Measurements from ENCODE around the gene EME1. TPM values are rescaled to one million over a fixed set of nuclear protein-coding genes. Genes with fewer than 3 reads are reported as not detected.

Gene EME1
- polyA plus RNA-seq, 1 donor, result 3.5 TPM

DNA sequence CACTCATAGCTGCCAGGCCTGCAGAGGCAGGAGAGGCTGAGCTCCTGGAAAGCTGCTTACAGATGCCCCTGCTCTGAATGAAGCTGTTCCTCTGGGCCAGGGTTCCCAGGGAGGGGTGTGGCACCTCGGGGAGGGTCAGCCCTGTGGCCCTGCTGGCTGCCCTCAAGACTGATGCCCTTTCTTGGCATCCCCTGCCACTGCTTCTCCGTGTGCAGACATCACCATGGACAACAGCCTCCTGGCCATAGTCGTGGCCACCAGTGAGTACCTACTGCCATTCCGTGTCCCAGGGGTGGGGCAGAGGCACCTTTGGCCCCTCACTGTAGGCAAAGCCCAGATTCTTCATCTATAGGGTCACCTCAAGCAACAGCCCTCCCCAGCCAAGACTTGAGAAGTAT, 9.0 kb upstream of the EME1 start:
- H3K27ac ChIP-seq (ENCODE audit: low read length), result no peak overlapping the region
- H3K27me3 ChIP-seq (ENCODE audit: control insufficient read depth, insufficient read depth, low read length), result no peaks in the 10 kb centered on the region
- H3K4me3 ChIP-seq (ENCODE audit: low read length), result no peak overlapping the region
- H3K36me3 ChIP-seq (ENCODE audit: control insufficient read depth, insufficient read depth, low read length), result peaks cover 53% of the 10 kb centered on the region
- peaks cover 4% of the 10 kb centered on the region for H3K4me1 ChIP-seq (ENCODE audit: control insufficient read depth, insufficient read depth, low read length)
- no CpG with 5 or more reads among the region's 4 CpGs for WGBS (ENCODE audit: insufficient coverage, low lambda C conversion rate)
- no peaks in the 10 kb centered on the region for H3K9me3 ChIP-seq (ENCODE audit: control insufficient read depth, low read depth, low read length)
- no peak for DNase-seq

- H3K27ac ChIP-seq (ENCODE audit: low read length), result no peak overlapping the region
- H3K4me1 ChIP-seq (ENCODE audit: control insufficient read depth, insufficient read depth, low read length), result peaks cover 4% of the 10 kb centered on the region
- no peaks in the 10 kb centered on the region for H3K9me3 ChIP-seq (ENCODE audit: control insufficient read depth, low read depth, low read length)
- no peaks in the 10 kb centered on the region for H3K27me3 ChIP-seq (ENCODE audit: control insufficient read depth, insufficient read depth, low read length)
- WGBS (ENCODE audit: insufficient coverage, low lambda C conversion rate), result no CpG with 5 or more reads among the region's 9 CpGs
- H3K36me3 ChIP-seq (ENCODE audit: control insufficient read depth, insufficient read depth, low read length), result peaks cover 52% of the 10 kb centered on the region
- no peak overlapping the region for H3K4me3 ChIP-seq (ENCODE audit: low read length)
- no peak for DNase-seq
These were observed 8.3 kb upstream of the EME1 start for GRCh38 chr17:50364715-50365114.

GRCh38 chr17:50365165-50365564, 7.9 kb upstream of the EME1 start:
- DNase-seq, result no peak
- H3K36me3 ChIP-seq (ENCODE audit: control insufficient read depth, insufficient read depth, low read length), result peaks cover 52% of the 10 kb centered on the region
- H3K4me3 ChIP-seq (ENCODE audit: low read length), result no peak overlapping the region
- peaks cover 4% of the 10 kb centered on the region for H3K4me1 ChIP-seq (ENCODE audit: control insufficient read depth, insufficient read depth, low read length)
- H3K27me3 ChIP-seq (ENCODE audit: control insufficient read depth, insufficient read depth, low read length), result no peaks in the 10 kb centered on the region
- no peak overlapping the region for H3K27ac ChIP-seq (ENCODE audit: low read length)
- WGBS (ENCODE audit: insufficient coverage, low lambda C conversion rate), result no CpG with 5 or more reads among the region's 2 CpGs
- no peaks in the 10 kb centered on the region for H3K9me3 ChIP-seq (ENCODE audit: control insufficient read depth, low read depth, low read length)

- 100% methylated on average over 1 of the region's 14 CpGs for WGBS (ENCODE audit: insufficient coverage, low lambda C conversion rate)
- no peak overlapping the region for H3K27ac ChIP-seq (ENCODE audit: low read length)
- DNase-seq, result no peak
- H3K27me3 ChIP-seq (ENCODE audit: control insufficient read depth, insufficient read depth, low read length), result no peaks in the 10 kb centered on the region
- H3K4me1 ChIP-seq (ENCODE audit: control insufficient read depth, insufficient read depth, low read length), result peaks cover 4% of the 10 kb centered on the region
- no peaks in the 10 kb centered on the region for H3K9me3 ChIP-seq (ENCODE audit: control insufficient read depth, low read depth, low read length)
- peaks cover 50% of the 10 kb centered on the region for H3K36me3 ChIP-seq (ENCODE audit: control insufficient read depth, insufficient read depth, low read length)
- H3K4me3 ChIP-seq (ENCODE audit: low read length), result no peak overlapping the region
These were observed 7.2 kb upstream of the EME1 start for GRCh38 chr17:50365649-50366393.

DNA sequence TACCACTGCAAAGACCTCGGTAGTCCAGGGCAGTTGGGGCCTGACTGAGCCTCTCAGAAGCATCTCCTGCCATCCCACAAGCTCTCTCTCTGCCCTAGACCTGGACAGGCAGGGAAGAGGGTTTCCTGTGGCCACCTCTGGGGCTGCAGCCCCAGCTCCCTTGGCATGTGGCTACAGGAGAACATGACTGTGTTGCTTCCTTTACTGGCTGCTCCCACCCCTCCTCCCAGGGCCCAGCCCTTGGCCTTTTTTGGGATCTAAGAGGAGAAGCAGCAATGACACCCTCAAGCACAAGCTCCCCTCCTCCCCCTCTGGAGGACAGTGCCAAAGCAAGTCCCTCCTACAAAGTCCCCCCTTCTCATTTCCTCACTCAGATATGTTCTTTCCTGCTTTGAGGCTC, 5.6 kb upstream of the EME1 start:
- no peak overlapping the region for H3K4me3 ChIP-seq (ENCODE audit: low read length)
- no peaks in the 10 kb centered on the region for H3K27me3 ChIP-seq (ENCODE audit: control insufficient read depth, insufficient read depth, low read length)
- no peak overlapping the region for H3K27ac ChIP-seq (ENCODE audit: low read length)
- H3K4me1 ChIP-seq (ENCODE audit: control insufficient read depth, insufficient read depth, low read length), result peaks cover 10% of the 10 kb centered on the region
- H3K9me3 ChIP-seq (ENCODE audit: control insufficient read depth, low read depth, low read length), result no peaks in the 10 kb centered on the region
- no peak for DNase-seq
- no CpG with 5 or more reads among the region's 1 CpG for whole genome bisulfite sequencing (ENCODE audit: insufficient coverage, low lambda C conversion rate)
- peaks cover 51% of the 10 kb centered on the region for H3K36me3 ChIP-seq (ENCODE audit: control insufficient read depth, insufficient read depth, low read length)

DNA sequence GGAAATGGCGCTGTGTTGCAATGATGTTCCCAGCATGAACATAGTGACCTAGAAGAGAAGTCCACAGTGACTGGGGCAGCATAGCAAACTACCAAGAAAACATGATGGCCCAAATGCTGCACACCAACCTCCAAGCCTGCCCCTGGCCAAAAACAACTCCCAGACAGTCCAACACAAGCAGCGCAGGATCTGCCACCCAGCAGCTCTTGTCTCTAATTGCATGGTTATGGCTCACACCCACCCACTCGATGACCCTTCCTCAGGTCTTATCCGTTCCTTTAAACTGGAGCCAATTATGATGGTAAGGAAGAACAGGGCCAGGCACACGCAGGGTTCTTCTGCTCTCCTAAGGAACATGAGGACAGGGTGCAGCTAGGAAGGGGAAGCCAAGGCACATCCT, 3.0 kb upstream of the EME1 start:
- H3K4me3 ChIP-seq (ENCODE audit: low read length), result no peak overlapping the region
- H3K27ac ChIP-seq (ENCODE audit: low read length), result no peak overlapping the region
- H3K36me3 ChIP-seq (ENCODE audit: control insufficient read depth, insufficient read depth, low read length), result peaks cover 51% of the 10 kb centered on the region
- DNase-seq, result no peak
- H3K27me3 ChIP-seq (ENCODE audit: control insufficient read depth, insufficient read depth, low read length), result no peaks in the 10 kb centered on the region
- no CpG with 5 or more reads among the region's 5 CpGs for WGBS (ENCODE audit: insufficient coverage, low lambda C conversion rate)
- H3K9me3 ChIP-seq (ENCODE audit: control insufficient read depth, low read depth, low read length), result no peaks in the 10 kb centered on the region
- peaks cover 10% of the 10 kb centered on the region for H3K4me1 ChIP-seq (ENCODE audit: control insufficient read depth, insufficient read depth, low read length)

- Histone ChIP-seq H3K9me3 (ENCODE audit: control insufficient read depth, low read depth, low read length) (no peaks in the 10 kb centered on the region), H3K27me3 (ENCODE audit: control insufficient read depth, insufficient read depth, low read length) (no peaks in the 10 kb centered on the region), H3K36me3 (ENCODE audit: control insufficient read depth, insufficient read depth, low read length) (peaks cover 40% of the 10 kb centered on the region), H3K27ac (ENCODE audit: low read length) (no peak overlapping the region), H3K4me1 (ENCODE audit: control insufficient read depth, insufficient read depth, low read length) (peaks cover 10% of the 10 kb centered on the region), H3K4me3 (ENCODE audit: low read length) (no peak overlapping the region)
- no peak for DNase-seq
- WGBS (ENCODE audit: insufficient coverage, low lambda C conversion rate), result no CpG with 5 or more reads among the region's 2 CpGs
These were observed 1.5 kb upstream of the EME1 start for GRCh38 chr17:50371526-50371925.

DNA sequence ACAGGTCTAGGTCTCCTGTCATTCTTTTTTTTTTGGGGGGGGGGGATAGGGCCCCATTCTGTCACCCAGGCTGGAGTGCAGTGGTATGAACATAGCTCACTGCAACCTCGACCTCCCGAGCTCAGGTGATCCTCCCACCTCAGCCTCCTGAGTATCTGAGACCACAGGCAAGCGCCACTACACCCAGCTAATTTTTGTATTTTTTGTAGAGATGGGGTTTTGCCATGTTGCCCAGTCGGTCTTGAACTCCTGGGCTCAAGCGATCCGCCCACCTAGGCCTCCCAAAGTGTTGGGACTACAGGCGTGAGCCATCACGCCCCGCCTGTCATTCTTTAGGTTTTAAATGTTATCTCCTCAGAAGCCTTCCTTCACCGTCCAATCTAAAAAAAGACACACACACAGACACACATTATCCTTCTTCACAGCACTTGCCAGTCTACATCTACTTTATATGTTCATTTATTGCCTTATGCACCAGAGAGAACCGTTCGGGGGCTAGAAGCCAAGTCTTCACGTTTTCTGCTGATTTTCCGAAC, 739 bp upstream of the EME1 start:
- Histone ChIP-seq H3K27me3 (ENCODE audit: control insufficient read depth, insufficient read depth, low read length) (no peaks in the 10 kb centered on the region), H3K36me3 (ENCODE audit: control insufficient read depth, insufficient read depth, low read length) (peaks cover 33% of the 10 kb centered on the region), H3K4me3 (ENCODE audit: low read length) (peak overlapping the region; percentile 80), H3K4me1 (ENCODE audit: control insufficient read depth, insufficient read depth, low read length) (peaks cover 10% of the 10 kb centered on the region), H3K9me3 (ENCODE audit: control insufficient read depth, low read depth, low read length) (no peaks in the 10 kb centered on the region), H3K27ac (ENCODE audit: low read length) (peak overlapping the region; percentile 87)
- 0% methylated on average over 5 of the region's 14 CpGs for WGBS (ENCODE audit: insufficient coverage, low lambda C conversion rate)
- no peak for DNase-seq

DNA sequence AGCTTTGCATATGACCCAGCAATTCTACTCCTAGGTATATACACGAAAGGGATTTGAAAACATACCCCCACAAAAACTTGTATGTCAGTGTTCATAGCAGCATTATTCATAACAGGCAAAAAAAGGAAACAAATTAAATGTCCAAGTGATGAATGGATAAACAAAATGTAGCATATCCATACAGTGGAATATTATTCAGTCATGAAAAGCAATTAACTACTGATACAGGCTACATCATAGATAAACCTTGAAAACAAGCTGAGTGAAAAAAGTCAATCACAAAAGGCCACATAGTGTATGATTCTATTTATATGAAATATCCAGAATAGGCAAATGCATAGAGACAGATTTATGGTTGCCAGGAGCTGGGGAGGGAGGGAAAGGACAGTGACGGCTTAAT, 676 bp downstream of the EME1 start:
- no CpG with 5 or more reads among the region's 2 CpGs for WGBS (ENCODE audit: insufficient coverage, low lambda C conversion rate)
- peaks cover 10% of the 10 kb centered on the region for H3K4me1 ChIP-seq (ENCODE audit: control insufficient read depth, insufficient read depth, low read length)
- H3K9me3 ChIP-seq (ENCODE audit: control insufficient read depth, low read depth, low read length), result no peaks in the 10 kb centered on the region
- no peak overlapping the region for H3K27ac ChIP-seq (ENCODE audit: low read length)
- H3K36me3 ChIP-seq (ENCODE audit: control insufficient read depth, insufficient read depth, low read length), result peaks cover 21% of the 10 kb centered on the region
- peak overlapping the region; percentile 80 for H3K4me3 ChIP-seq (ENCODE audit: low read length)
- no peaks in the 10 kb centered on the region for H3K27me3 ChIP-seq (ENCODE audit: control insufficient read depth, insufficient read depth, low read length)
- DNase-seq, result no peak

DNA sequence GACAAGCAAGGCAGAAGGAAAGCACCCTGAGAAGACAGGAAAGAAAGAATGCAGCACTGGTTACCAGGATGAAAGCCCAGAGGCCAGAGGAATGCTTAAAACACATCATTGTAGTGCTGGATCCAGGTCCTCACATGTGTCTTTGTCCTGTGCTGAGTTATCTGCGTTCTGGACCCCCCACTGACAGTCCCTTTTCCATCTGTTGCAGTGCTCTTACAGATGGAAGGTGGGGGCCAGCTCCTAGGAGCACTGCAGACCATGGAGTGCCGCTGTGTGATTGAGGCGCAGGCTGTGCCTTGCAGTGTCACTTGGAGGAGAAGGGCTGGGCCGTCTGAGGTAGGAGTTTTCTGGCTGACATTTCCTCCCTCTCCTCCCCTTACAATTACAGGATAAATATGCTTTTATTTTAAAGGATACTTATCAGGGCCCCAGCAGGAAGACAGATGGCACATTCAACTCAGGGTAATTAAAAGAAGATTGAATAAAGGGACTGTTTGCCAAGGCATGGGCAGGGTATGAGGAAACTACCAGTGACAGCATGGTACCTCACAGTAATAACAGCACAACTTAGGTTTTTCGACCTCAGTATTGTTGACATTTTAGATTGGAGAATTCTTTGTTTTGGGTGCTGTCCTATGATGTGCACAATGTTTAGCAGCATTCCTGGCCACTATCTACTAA, 3.0 kb downstream of the EME1 start:
- DNase-seq, result no peak
- no peak overlapping the region for H3K4me3 ChIP-seq (ENCODE audit: low read length)
- no CpG with 5 or more reads among the region's 5 CpGs for WGBS (ENCODE audit: insufficient coverage, low lambda C conversion rate)
- no peak overlapping the region for H3K27ac ChIP-seq (ENCODE audit: low read length)
- peaks cover 15% of the 10 kb centered on the region for H3K36me3 ChIP-seq (ENCODE audit: control insufficient read depth, insufficient read depth, low read length)
- H3K9me3 ChIP-seq (ENCODE audit: control insufficient read depth, low read depth, low read length), result no peaks in the 10 kb centered on the region
- H3K27me3 ChIP-seq (ENCODE audit: control insufficient read depth, insufficient read depth, low read length), result no peaks in the 10 kb centered on the region
- peaks cover 10% of the 10 kb centered on the region for H3K4me1 ChIP-seq (ENCODE audit: control insufficient read depth, insufficient read depth, low read length)

Data from large intestine (tissue), 3 donors.